Endodermal cell (in vitro differentiated cells): Measurements from ENCODE around the gene C1QTNF9. TPM values are rescaled to one million over a fixed set of nuclear protein-coding genes. Genes with fewer than 3 reads are reported as not detected.

Source experiments
- DNase-seq: peaks from one replicate; pipeline ENCODE4 v3.0.0-alpha.2; 2017
- H3K27ac ChIP-seq: 2 replicates; pipeline ENCODE4 v1.5.1; 2013; ENCODE audit warnings: mild to moderate bottlenecking, low read depth, low read length, moderate library complexity
- H3K27me3 ChIP-seq: 2 replicates; pipeline ENCODE4 v1.6.1; 2013; ENCODE audit warnings: mild to moderate bottlenecking, low read length, moderate library complexity; ENCODE audit not compliant: insufficient read depth, control insufficient read depth, poor library complexity, severe bottlenecking
- H3K36me3 ChIP-seq: 2 replicates; pipeline ENCODE4 v1.7.0; 2013; ENCODE audit warnings: mild to moderate bottlenecking, low read length, moderate library complexity; ENCODE audit not compliant: control insufficient read depth, insufficient read depth
- H3K4me1 ChIP-seq: one replicate; pipeline ENCODE4 v1.7.0; 2013; ENCODE audit warnings: low read length; ENCODE audit not compliant: control insufficient read depth, insufficient read depth
- H3K4me3 ChIP-seq: 2 replicates; pipeline ENCODE4 v1.5.1; 2013; ENCODE audit warnings: mild to moderate bottlenecking, low read length, moderate library complexity
- H3K9ac ChIP-seq: 2 replicates; pipeline ENCODE4 v1.6.1; 2013; ENCODE audit warnings: mild to moderate bottlenecking, low read length, moderate library complexity; ENCODE audit not compliant: poor library complexity, severe bottlenecking; ENCODE audit errors: extremely low read depth
- H3K9me3 ChIP-seq: 2 replicates; pipeline ENCODE4 v1.6.1; 2013; ENCODE audit warnings: mild to moderate bottlenecking, low read length, moderate library complexity; ENCODE audit not compliant: control insufficient read depth
- H3K27ac Mint-ChIP-seq: 2 replicates; pipeline ENCODE4 v1.8.0; 2020; ENCODE audit warnings: mixed read lengths
- H3K27me3 Mint-ChIP-seq: 2 replicates; pipeline ENCODE4 v1.8.0; 2021; ENCODE audit warnings: mild to moderate bottlenecking, mixed read lengths; ENCODE audit not compliant: insufficient read depth
- H3K36me3 Mint-ChIP-seq: 2 replicates; pipeline ENCODE4 v1.8.0; 2020; ENCODE audit warnings: low read depth, mixed read lengths
- H3K4me1 Mint-ChIP-seq: 2 replicates; pipeline ENCODE4 v1.8.0; 2020; ENCODE audit warnings: mixed read lengths
- H3K4me3 Mint-ChIP-seq: 2 replicates; pipeline ENCODE4 v1.8.0; 2020; ENCODE audit warnings: mild to moderate bottlenecking, moderate library complexity, mixed read lengths
- H3K9me3 Mint-ChIP-seq: 2 replicates; pipeline ENCODE4 v1.8.0; 2020; ENCODE audit warnings: mild to moderate bottlenecking, mixed read lengths
- CTCF ChIP-seq: fragments of 200-600 bp; sonication (generic); conservative IDR thresholded peaks from 2 replicates; pipeline ENCODE4 v1.5.0; 2021; ENCODE audit warnings: antibody characterized with exemption, mild to moderate bottlenecking
- WGBS, 2 experiments: methylation state at CpG; one replicate each; pipeline versions ENCODE4 v1.1.5 to v1.1.7; 2013; ENCODE audit warnings: missing lambda C conversion rate in 2 of 2, mixed read lengths in 1 of 2; ENCODE audit not compliant: insufficient coverage in 1 of 2, insufficient read length in 1 of 2; 5-methylcytosine and 5-hydroxymethylcytosine counted together
- total RNA-seq, 2 donors: library from RNA; stranded (reverse); fragmentation: NEBNext Ultra II Directional in 1 of 2; extraction: Animal tissue kit (Norgen Biotek cat#: 25700) in 1 of 2; gene quantifications; 2 replicates in 1 of 2; 3 replicates in 1 of 2; pipeline ENCODE4 v1.2.1, GENCODE V29; 2021

C1QTNF9 gene
- total RNA-seq, 2 donors from 2014 or later: not detected

GRCh38 chr13:24353736-24354135 lies 44.4 kb downstream of the C1QTNF9 start:
- Mint-ChIP-seq H3K36me3 (no peaks in the 10 kb centered on the region), H3K27ac (no peak overlapping the region), H3K27me3 (no peaks in the 10 kb centered on the region), H3K4me1 (no peaks in the 10 kb centered on the region), H3K4me3 (no peak overlapping the region), H3K9me3 (no peaks in the 10 kb centered on the region)
- Histone ChIP-seq H3K9ac (no peak overlapping the region), H3K36me3 (no peaks in the 10 kb centered on the region), H3K27me3 (no peaks in the 10 kb centered on the region), H3K27ac (no peak overlapping the region), H3K9me3 (peaks cover 11% of the 10 kb centered on the region), H3K4me1 (no peaks in the 10 kb centered on the region), H3K4me3 (no peak overlapping the region)
- no peak for TF ChIP-seq CTCF
- no peak for DNase-seq
- 71 to 91% methylated on average over 1 of the region's 1 CpG for WGBS, 2 experiments

- Mint-ChIP-seq H3K9me3 (no peaks in the 10 kb centered on the region), H3K4me1 (no peaks in the 10 kb centered on the region), H3K4me3 (no peak overlapping the region), H3K27me3 (no peaks in the 10 kb centered on the region), H3K27ac (no peak overlapping the region), H3K36me3 (no peaks in the 10 kb centered on the region)
- no peak for DNase-seq
- 97 to 98% methylated on average over 11 to 13 of the region's 13 CpGs for WGBS, 2 experiments
- H3K27ac ChIP-seq: no peak overlapping the region
- no peak overlapping the region for H3K9ac ChIP-seq
- H3K36me3 ChIP-seq: no peaks in the 10 kb centered on the region
- TF ChIP-seq CTCF: no peak
- H3K4me3 ChIP-seq: no peak overlapping the region
- peaks cover 11% of the 10 kb centered on the region for H3K9me3 ChIP-seq
- no peaks in the 10 kb centered on the region for H3K27me3 ChIP-seq
- no peaks in the 10 kb centered on the region for H3K4me1 ChIP-seq
Measured at GRCh38 chr13:24355103-24355502, 45.7 kb downstream of the C1QTNF9 start.

- Histone ChIP-seq H3K27ac (no peak overlapping the region), H3K9me3 (peaks cover 11% of the 10 kb centered on the region), H3K4me1 (no peaks in the 10 kb centered on the region), H3K4me3 (no peak overlapping the region), H3K36me3 (no peaks in the 10 kb centered on the region), H3K27me3 (no peaks in the 10 kb centered on the region), H3K9ac (no peak overlapping the region)
- no peaks in the 10 kb centered on the region for H3K4me1 Mint-ChIP-seq
- H3K9me3 Mint-ChIP-seq: no peaks in the 10 kb centered on the region
- no peaks in the 10 kb centered on the region for H3K36me3 Mint-ChIP-seq
- no peak for DNase-seq
- no peak overlapping the region for H3K27ac Mint-ChIP-seq
- H3K4me3 Mint-ChIP-seq: no peak overlapping the region
- no peak for TF ChIP-seq CTCF
- 90 to 100% methylated on average over 3 to 7 of the region's 7 CpGs for WGBS, 2 experiments
- no peaks in the 10 kb centered on the region for H3K27me3 Mint-ChIP-seq
Measured at GRCh38 chr13:24356270-24356669, 46.9 kb downstream of the C1QTNF9 start.
